GM23338 (cell line): ENCODE data around the gene TIMMDC1.

Source experiments
- EZH2phosphoT487 ChIP-seq: fragments of 200-600 bp; sonication (generic); IDR thresholded peaks from one replicate; pipeline ENCODE4 v1.8.1; 2018; ENCODE audit warnings: antibody characterized with exemption; ENCODE audit not compliant: unreplicated experiment
- ZNF114 ChIP-seq: fragments of 250-450 bp; sonication (Bioruptor Pico); IDR thresholded peaks from 2 replicates; pipeline ENCODE4 v1.5.0; 2020; ENCODE audit warnings: mild to moderate bottlenecking, moderate library complexity

- no peak for TF ChIP-seq EZH2phosphoT487
- no peak for TF ChIP-seq ZNF114
Observed at GRCh38 chr3:119457246-119457645, 41.1 kb upstream of the TIMMDC1 start.
